OCI-LY1 (cell line): ENCODE results near the gene TSPAN3.

ENCODE experiments used
- H2AFZ ChIP-seq: fragments of 200-600 bp; sonication (generic), shearing (Covaris generic); 2 replicates; pipeline ENCODE4 v1.6.0; 2014; ENCODE audit warnings: antibody characterized with exemption, mild to moderate bottlenecking, low read length
- H3F3A ChIP-seq: fragments of 200-600 bp; sonication (generic), shearing (Covaris generic); 2 replicates; pipeline ENCODE4 v1.6.0; 2014; ENCODE audit warnings: mild to moderate bottlenecking, antibody characterized with exemption, low read length, moderate library complexity; ENCODE audit not compliant: insufficient read depth
- H3K27ac ChIP-seq: fragments of 200-600 bp; sonication (generic); 2 replicates; pipeline ENCODE4 v1.5.1; 2014; ENCODE audit warnings: low read length, mixed run types, mild to moderate bottlenecking, low read depth; ENCODE audit not compliant: poor library complexity, severe bottlenecking
- H3K27me3 ChIP-seq: fragments of 200-600 bp; sonication (generic); 2 replicates; pipeline ENCODE4 v1.6.0; 2014; ENCODE audit warnings: antibody characterized with exemption, mild to moderate bottlenecking, low read length, moderate library complexity; ENCODE audit not compliant: insufficient read depth
- H3K36me3 ChIP-seq: fragments of 200-600 bp; sonication (generic); 2 replicates; pipeline ENCODE4 v1.6.1; 2014; ENCODE audit warnings: mild to moderate bottlenecking, antibody characterized with exemption, low read length, moderate library complexity, mixed read lengths; ENCODE audit not compliant: insufficient read depth
- H3K4me1 ChIP-seq: fragments of 200-600 bp; sonication (generic); 2 replicates; pipeline ENCODE4 v1.5.1; 2014; ENCODE audit warnings: mild to moderate bottlenecking, low read length, moderate library complexity; ENCODE audit not compliant: insufficient read depth, severe bottlenecking
- H3K4me2 ChIP-seq: fragments of 200-600 bp; sonication (generic), shearing (Covaris generic); 2 replicates; pipeline ENCODE4 v1.6.1; 2014; ENCODE audit warnings: low read length
- H3K4me3 ChIP-seq: fragments of 200-600 bp; sonication (generic); 2 replicates; pipeline ENCODE4 v1.5.1; 2014; ENCODE audit warnings: low read length, low read depth, mild to moderate bottlenecking, mixed read lengths; ENCODE audit not compliant: poor library complexity, severe bottlenecking
- H3K79me2 ChIP-seq: fragments of 200-600 bp; shearing (Covaris generic); 2 replicates; pipeline ENCODE4 v1.6.1; 2016; ENCODE audit warnings: mixed run types, low read length, mixed read lengths; ENCODE audit not compliant: insufficient read depth
- H3K9ac ChIP-seq: fragments of 200-600 bp; sonication (generic), shearing (Covaris generic); 2 replicates; pipeline ENCODE4 v1.6.1; 2014; ENCODE audit warnings: mild to moderate bottlenecking, low read length, mixed read lengths
- H3K9me2 ChIP-seq: fragments of 200-600 bp; sonication (generic), shearing (Covaris generic); 2 replicates; pipeline ENCODE4 v1.6.1; 2014; ENCODE audit warnings: low read depth, mild to moderate bottlenecking, low read length, mixed read lengths
- H3K9me3 ChIP-seq: fragments of 200-600 bp; shearing (Covaris generic); 2 replicates; pipeline ENCODE4 v1.6.1; 2014; ENCODE audit warnings: low read length, mixed read lengths
- H4K20me1 ChIP-seq: fragments of 200-600 bp; sonication (generic), shearing (Covaris generic); 2 replicates; pipeline ENCODE4 v1.6.0; 2016; ENCODE audit warnings: mild to moderate bottlenecking, low read length; ENCODE audit not compliant: insufficient read depth
- EZH2 ChIP-seq: fragments of 200-600 bp; sonication (generic), shearing (Covaris generic); IDR thresholded peaks from 2 replicates; pipeline ENCODE4 v1.8.0; 2017; ENCODE audit warnings: borderline replicate concordance, mixed run types, mild to moderate bottlenecking, antibody characterized with exemption, low read length, moderate library complexity, mixed read lengths
- TF ChIP-seq, protein P1 (sequence below): fragments of 200-600 bp; sonication (generic), shearing (Covaris generic); IDR thresholded peaks from 2 replicates; pipeline ENCODE4 v1.5.1; 2017; ENCODE audit warnings: mild to moderate bottlenecking, antibody characterized with exemption, low read length, moderate library complexity, mixed read lengths

Gene TSPAN3

GRCh38 chr15:77035999-77036471 is 34.9 kb downstream of the TSPAN3 start:
- no peaks in the 10 kb centered on the region for H3K79me2 ChIP-seq
- H3K4me2 ChIP-seq = no peak overlapping the region
- no peak overlapping the region for H3K27ac ChIP-seq

GRCh38 chr15:77035584-77035983 is 35.3 kb downstream of the TSPAN3 start:
- H4K20me1 ChIP-seq = no peaks in the 10 kb centered on the region
- peaks cover 6% of the 10 kb centered on the region for H3K4me1 ChIP-seq
- 0 out of 2 replicates have a peak, but pooled peaks cover 4% of the 10 kb centered on the region for H3K36me3 ChIP-seq
- TF ChIP-seq EZH2 = no peak
- TF ChIP-seq, protein P1, sequence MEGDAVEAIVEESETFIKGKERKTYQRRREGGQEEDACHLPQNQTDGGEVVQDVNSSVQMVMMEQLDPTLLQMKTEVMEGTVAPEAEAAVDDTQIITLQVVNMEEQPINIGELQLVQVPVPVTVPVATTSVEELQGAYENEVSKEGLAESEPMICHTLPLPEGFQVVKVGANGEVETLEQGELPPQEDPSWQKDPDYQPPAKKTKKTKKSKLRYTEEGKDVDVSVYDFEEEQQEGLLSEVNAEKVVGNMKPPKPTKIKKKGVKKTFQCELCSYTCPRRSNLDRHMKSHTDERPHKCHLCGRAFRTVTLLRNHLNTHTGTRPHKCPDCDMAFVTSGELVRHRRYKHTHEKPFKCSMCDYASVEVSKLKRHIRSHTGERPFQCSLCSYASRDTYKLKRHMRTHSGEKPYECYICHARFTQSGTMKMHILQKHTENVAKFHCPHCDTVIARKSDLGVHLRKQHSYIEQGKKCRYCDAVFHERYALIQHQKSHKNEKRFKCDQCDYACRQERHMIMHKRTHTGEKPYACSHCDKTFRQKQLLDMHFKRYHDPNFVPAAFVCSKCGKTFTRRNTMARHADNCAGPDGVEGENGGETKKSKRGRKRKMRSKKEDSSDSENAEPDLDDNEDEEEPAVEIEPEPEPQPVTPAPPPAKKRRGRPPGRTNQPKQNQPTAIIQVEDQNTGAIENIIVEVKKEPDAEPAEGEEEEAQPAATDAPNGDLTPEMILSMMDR = no peak
- H3K9me3 ChIP-seq = no peaks in the 10 kb centered on the region
- H3K4me2 ChIP-seq = no peak overlapping the region
- H3K27me3 ChIP-seq = no peaks in the 10 kb centered on the region
- H3F3A ChIP-seq = no peaks in the 10 kb centered on the region
- H2AFZ ChIP-seq = no peak overlapping the region
- H3K9ac ChIP-seq = no peak overlapping the region
- H3K4me3 ChIP-seq = no peak overlapping the region
- H3K27ac ChIP-seq = no peak overlapping the region
- no peaks in the 10 kb centered on the region for H3K79me2 ChIP-seq
- no peaks in the 10 kb centered on the region for H3K9me2 ChIP-seq

More at GRCh38 chr15:77035999-77036471, 34.9 kb downstream of the TSPAN3 start:
- no peak for TF ChIP-seq EZH2
- TF ChIP-seq, protein P1 = no peak
- Histone ChIP-seq H3K9me2 (no peaks in the 10 kb centered on the region), H3K4me3 (no peak overlapping the region), H3K27me3 (no peaks in the 10 kb centered on the region), H3K9me3 (no peaks in the 10 kb centered on the region), H4K20me1 (no peaks in the 10 kb centered on the region), H3K9ac (no peak overlapping the region), H2AFZ (no peak overlapping the region), H3K36me3 (0 out of 2 replicates have a peak, but pooled peaks cover 4% of the 10 kb centered on the region), H3F3A (no peaks in the 10 kb centered on the region), H3K4me1 (peaks cover 6% of the 10 kb centered on the region)

DNA sequence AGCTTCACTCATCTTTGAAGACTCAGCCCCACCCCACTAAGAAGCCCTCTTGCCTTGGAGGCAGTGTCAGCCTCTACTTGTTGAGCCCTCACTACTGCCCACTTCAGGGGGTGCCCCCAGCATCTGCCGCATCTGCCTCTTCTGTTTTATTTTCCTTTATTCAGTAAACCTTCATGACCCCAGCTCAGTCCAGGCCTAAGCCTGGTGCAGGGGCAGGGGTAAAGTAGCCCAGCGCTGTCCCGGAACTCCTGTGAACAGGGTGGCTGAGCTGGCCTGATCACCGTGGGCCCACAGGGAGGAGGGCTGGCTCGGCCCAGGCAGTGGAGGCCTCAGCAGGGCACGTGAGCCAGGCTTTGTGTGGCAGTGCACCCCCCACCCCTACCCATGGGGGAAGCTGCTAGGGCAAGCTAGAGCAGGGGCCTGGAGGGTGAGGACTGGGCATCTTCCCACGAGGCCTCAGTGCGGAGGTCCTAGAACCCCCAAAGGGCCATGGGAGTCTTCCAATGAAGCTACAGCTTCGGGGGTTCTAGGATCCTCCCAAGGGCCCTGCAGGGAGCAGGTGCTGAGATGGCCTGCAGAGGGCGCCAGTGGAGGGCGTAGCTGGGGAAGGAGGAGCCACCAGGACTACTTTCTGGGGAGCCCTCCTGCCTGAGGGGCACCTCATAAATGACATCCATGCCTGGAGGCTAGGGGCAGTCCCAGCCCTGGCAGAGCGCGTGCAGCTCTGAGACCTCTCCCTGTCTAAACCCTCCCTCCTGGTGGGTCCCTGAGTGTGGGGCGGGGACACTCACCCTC is 36.0 kb downstream of the TSPAN3 start:
- H3K27ac ChIP-seq = no peak overlapping the region
- H3K9me3 ChIP-seq = no peaks in the 10 kb centered on the region
- no peaks in the 10 kb centered on the region for H3K9me2 ChIP-seq
- 0 out of 2 replicates have a peak, but pooled peaks cover 4% of the 10 kb centered on the region for H3K36me3 ChIP-seq
- no peaks in the 10 kb centered on the region for H4K20me1 ChIP-seq
- no peak overlapping the region for H3K9ac ChIP-seq
- H3F3A ChIP-seq = no peaks in the 10 kb centered on the region
- no peak overlapping the region for H3K4me2 ChIP-seq
- H3K27me3 ChIP-seq = no peaks in the 10 kb centered on the region
- no peak overlapping the region for H3K4me3 ChIP-seq
- no peaks in the 10 kb centered on the region for H3K79me2 ChIP-seq
- no peak overlapping the region for H2AFZ ChIP-seq
- TF ChIP-seq, protein P1 = peak; percentile 88
- no peak for TF ChIP-seq EZH2
- peaks cover 6% of the 10 kb centered on the region for H3K4me1 ChIP-seq
